ENCODE results near the gene HMHB1. TPM values are rescaled to one million over a fixed set of nuclear protein-coding genes. Genes with fewer than 3 reads are reported as not detected.
"Not testable (repeated sequence)": the region's sequence is repeated elsewhere in the genome, so short reads cannot be mapped to it uniquely, and the experiment has no call there.

HMHB1 gene
- polyA plus RNA-seq, 1 donor (not counting 4 experiments of a cell fraction or from before 2014, with no cell fraction given) = not detected

- Histone ChIP-seq H3K79me2 (ENCODE audit: control insufficient read depth, insufficient read depth, low read length) (no peaks in the 10 kb centered on the region), H3K4me2 (ENCODE audit: control insufficient read depth, extremely low read depth, insufficient read depth, low read depth, low read length) (no peak overlapping the region), H3K9me3 (ENCODE audit: control insufficient read depth, low read depth, low read length) (no peaks in the 10 kb centered on the region), H3K27me3 (ENCODE audit: control insufficient read depth, extremely low read depth, insufficient read depth, low read length) (no peaks in the 10 kb centered on the region), H3K36me3 (ENCODE audit: control insufficient read depth in 2 of 2, extremely low read depth in 1 of 2, insufficient read depth in 2 of 2, low read length in 2 of 2) (no peaks in the 10 kb centered on the region), H3K9ac (ENCODE audit: control insufficient read depth, extremely low read depth, insufficient read depth, low read length) (no peak overlapping the region), H3K4me1 (ENCODE audit: control insufficient read depth, extremely low read depth, insufficient read depth, low read length) (no peaks in the 10 kb centered on the region), H3K4me3 (ENCODE audit: control insufficient read depth in 2 of 3, extremely low read depth in 1 of 3, insufficient read depth in 2 of 3, low read depth in 1 of 3, low read length in 3 of 3) (no peak overlapping the region), H3K9me1 (ENCODE audit: control insufficient read depth, extremely low read depth, insufficient read depth, low read length) (no peaks in the 10 kb centered on the region), H4K20me1 (ENCODE audit: control insufficient read depth, extremely low read depth, insufficient read depth, low read length) (no peaks in the 10 kb centered on the region), H2AFZ (ENCODE audit: control insufficient read depth, low read length) (no peak overlapping the region), H3K27ac (ENCODE audit: control insufficient read depth, insufficient read depth, low read length) (no peak overlapping the region)
- dilution Hi-C loops (cut with MboI; ENCODE audit: extremely low pct_ligation_motif_present, low sequenced_read_pairs) = no loop called here
- no peak for FAIRE-seq
- no peak for TF ChIP-seq EZH2 (IDR thresholded peaks at IDR 0.05; ENCODE audit: low read length)
- no peak for TF ChIP-seq CTCF (optimal IDR thresholded peaks at IDR 0.05 in 1 of 3, IDR thresholded peaks at IDR 0.05 in 1 of 3, conservative IDR thresholded peaks at IDR 0.05 in 1 of 3; ENCODE audit: extremely low read depth in 1 of 3, insufficient read depth in 2 of 3, low read length in 3 of 3)
- DNase-seq (ENCODE audit: low read depth, low spot score) = no peak
Measured at GRCh38 chr5:143806579-143806978, 5.4 kb upstream of the HMHB1 start.

GRCh38 chr5:143807401-143807800, 4.6 kb upstream of the HMHB1 start:
- Histone ChIP-seq H3K4me1 (ENCODE audit: control insufficient read depth, extremely low read depth, insufficient read depth, low read length) (no peaks in the 10 kb centered on the region), H2AFZ (ENCODE audit: control insufficient read depth, low read length) (no peak overlapping the region), H3K36me3 (ENCODE audit: control insufficient read depth in 2 of 2, extremely low read depth in 1 of 2, insufficient read depth in 2 of 2, low read length in 2 of 2) (no peaks in the 10 kb centered on the region), H3K79me2 (ENCODE audit: control insufficient read depth, insufficient read depth, low read length) (no peaks in the 10 kb centered on the region), H3K27me3 (ENCODE audit: control insufficient read depth, extremely low read depth, insufficient read depth, low read length) (no peaks in the 10 kb centered on the region), H3K9me3 (ENCODE audit: control insufficient read depth, low read depth, low read length) (no peaks in the 10 kb centered on the region), H3K27ac (ENCODE audit: control insufficient read depth, insufficient read depth, low read length) (no peak overlapping the region), H3K9ac (ENCODE audit: control insufficient read depth, extremely low read depth, insufficient read depth, low read length) (no peak overlapping the region), H3K4me3 (ENCODE audit: control insufficient read depth in 2 of 3, extremely low read depth in 1 of 3, insufficient read depth in 2 of 3, low read depth in 1 of 3, low read length in 3 of 3) (no peak overlapping the region), H4K20me1 (ENCODE audit: control insufficient read depth, extremely low read depth, insufficient read depth, low read length) (no peaks in the 10 kb centered on the region), H3K4me2 (ENCODE audit: control insufficient read depth, extremely low read depth, insufficient read depth, low read depth, low read length) (no peak overlapping the region), H3K9me1 (ENCODE audit: control insufficient read depth, extremely low read depth, insufficient read depth, low read length) (no peaks in the 10 kb centered on the region)
- FAIRE-seq = no peak
- DNase-seq (ENCODE audit: low read depth, low spot score) = no peak
- TF ChIP-seq EZH2 (IDR thresholded peaks at IDR 0.05; ENCODE audit: low read length) (no peak), CTCF (optimal IDR thresholded peaks at IDR 0.05 in 1 of 3, IDR thresholded peaks at IDR 0.05 in 1 of 3, conservative IDR thresholded peaks at IDR 0.05 in 1 of 3; ENCODE audit: extremely low read depth in 1 of 3, insufficient read depth in 2 of 3, low read length in 3 of 3) (no peak)
- dilution Hi-C loops (cut with MboI; ENCODE audit: extremely low pct_ligation_motif_present, low sequenced_read_pairs) = no loop called here

GRCh38 chr5:143816370-143816769, 4.4 kb downstream of the HMHB1 start:
- H3K4me3 ChIP-seq (ENCODE audit: control insufficient read depth in 2 of 3, extremely low read depth in 1 of 3, insufficient read depth in 2 of 3, low read depth in 1 of 3, low read length in 3 of 3); DNase-seq (ENCODE audit: low read depth, low spot score); H3K36me3 ChIP-seq (ENCODE audit: control insufficient read depth in 2 of 2, extremely low read depth in 1 of 2, insufficient read depth in 2 of 2, low read length in 2 of 2); H4K20me1 ChIP-seq (ENCODE audit: control insufficient read depth, extremely low read depth, insufficient read depth, low read length); H2AFZ ChIP-seq (ENCODE audit: control insufficient read depth, low read length); H3K4me2 ChIP-seq (ENCODE audit: control insufficient read depth, extremely low read depth, insufficient read depth, low read depth, low read length); H3K79me2 ChIP-seq (ENCODE audit: control insufficient read depth, insufficient read depth, low read length); dilution Hi-C loops (cut with MboI; ENCODE audit: extremely low pct_ligation_motif_present, low sequenced_read_pairs); H3K4me1 ChIP-seq (ENCODE audit: control insufficient read depth, extremely low read depth, insufficient read depth, low read length); H3K27me3 ChIP-seq (ENCODE audit: control insufficient read depth, extremely low read depth, insufficient read depth, low read length); H3K9me1 ChIP-seq (ENCODE audit: control insufficient read depth, extremely low read depth, insufficient read depth, low read length); H3K9me3 ChIP-seq (ENCODE audit: control insufficient read depth, low read depth, low read length); FAIRE-seq; H3K27ac ChIP-seq (ENCODE audit: control insufficient read depth, insufficient read depth, low read length); H3K9ac ChIP-seq (ENCODE audit: control insufficient read depth, extremely low read depth, insufficient read depth, low read length): not testable (repeated sequence)

All from keratinocyte (primary cell).